Measurements from ENCODE around the gene MANF.

The MANF gene

DNA sequence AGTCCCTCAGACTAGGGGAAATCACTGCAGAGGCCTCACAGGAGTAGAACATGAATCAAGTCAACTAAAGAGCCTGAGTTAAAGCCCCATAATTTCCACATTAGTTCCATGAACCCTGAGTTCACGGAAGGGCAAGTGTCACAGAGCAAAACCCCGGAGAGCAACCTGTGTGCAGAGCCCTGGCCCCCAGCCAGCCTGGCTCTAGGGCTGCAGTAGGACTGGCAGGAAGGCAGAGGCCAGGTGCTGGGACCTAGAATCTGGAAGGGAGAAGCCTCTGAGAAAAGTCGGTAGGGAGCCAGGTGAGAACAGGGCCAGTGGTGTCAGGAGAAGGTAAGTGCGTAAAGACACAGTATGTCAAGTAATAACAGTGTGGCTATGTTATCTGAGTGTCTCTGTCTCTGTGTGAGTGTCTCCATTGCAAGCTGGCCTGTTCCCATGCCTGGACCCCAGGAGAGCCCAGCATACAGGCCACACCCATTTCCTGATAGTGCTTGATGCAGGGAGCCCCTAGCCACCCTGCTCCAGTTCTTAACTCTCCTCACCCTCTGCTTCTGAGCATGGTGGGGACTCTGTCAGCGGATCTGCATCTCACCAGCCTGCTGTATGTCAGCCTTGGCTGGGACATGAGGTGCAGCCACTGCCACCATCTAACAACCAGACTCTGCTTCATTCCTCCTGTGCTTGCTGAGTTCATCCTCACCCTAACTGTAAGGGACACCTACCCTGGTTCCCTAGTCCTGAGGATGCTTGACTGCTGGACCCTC lies 11.3 kb upstream of the MANF start:
- no peak overlapping the region for H3K4me2 ChIP-seq (ENCODE audit: low read depth, low read length, poor library complexity, severe bottlenecking)
- no peak overlapping the region for H3K27ac ChIP-seq (ENCODE audit: low read depth, low read length)
- no peaks in the 10 kb centered on the region for H3K36me3 ChIP-seq (ENCODE audit: low read length)
- TF ChIP-seq EZH2phosphoT487 (conservative IDR thresholded peaks at IDR 0.05; ENCODE audit: low read length) (no peak), CTCF (IDR thresholded peaks at IDR 0.05; ENCODE audit: insufficient read depth, low read length, poor library complexity, severe bottlenecking) (no peak)
- H3K9me3 ChIP-seq (ENCODE audit: insufficient read depth, low read length), result no peaks in the 10 kb centered on the region
- H3F3A ChIP-seq (ENCODE audit: insufficient read depth), result no peaks in the 10 kb centered on the region
- no peaks in the 10 kb centered on the region for H4K20me1 ChIP-seq (ENCODE audit: low read depth, low read length)
- H3K27me3 ChIP-seq (ENCODE audit: low read length), result no peaks in the 10 kb centered on the region
- H3K79me2 ChIP-seq (ENCODE audit: insufficient read depth, low read length), result no peaks in the 10 kb centered on the region
- H3K9me2 ChIP-seq (replicated peaks; ENCODE audit: insufficient read depth, low read length), result no peaks in the 10 kb centered on the region
- no peak overlapping the region for H3K9ac ChIP-seq (ENCODE audit: low read length)
- H3K4me3 ChIP-seq (ENCODE audit: insufficient read depth, low read length, poor library complexity, severe bottlenecking), result no peak overlapping the region
- no peak overlapping the region for H2AFZ ChIP-seq (ENCODE audit: low read depth, low read length, severe bottlenecking)

GRCh38 chr3:51374456-51374855 lies 10.6 kb upstream of the MANF start:
- Histone ChIP-seq H3K27ac (ENCODE audit: low read depth, low read length) (no peak overlapping the region), H3K27me3 (ENCODE audit: low read length) (no peaks in the 10 kb centered on the region), H3K9me2 (replicated peaks; ENCODE audit: insufficient read depth, low read length) (no peaks in the 10 kb centered on the region), H4K20me1 (ENCODE audit: low read depth, low read length) (no peaks in the 10 kb centered on the region), H3K36me3 (ENCODE audit: low read length) (no peaks in the 10 kb centered on the region), H3K79me2 (ENCODE audit: insufficient read depth, low read length) (no peaks in the 10 kb centered on the region), H3K9ac (ENCODE audit: low read length) (no peak overlapping the region), H3K4me2 (ENCODE audit: low read depth, low read length, poor library complexity, severe bottlenecking) (no peak overlapping the region), H2AFZ (ENCODE audit: low read depth, low read length, severe bottlenecking) (no peak overlapping the region), H3F3A (ENCODE audit: insufficient read depth) (no peaks in the 10 kb centered on the region), H3K9me3 (ENCODE audit: insufficient read depth, low read length) (no peaks in the 10 kb centered on the region), H3K4me3 (ENCODE audit: insufficient read depth, low read length, poor library complexity, severe bottlenecking) (no peak overlapping the region)
- TF ChIP-seq EZH2phosphoT487 (conservative IDR thresholded peaks at IDR 0.05; ENCODE audit: low read length) (no peak), CTCF (IDR thresholded peaks at IDR 0.05; ENCODE audit: insufficient read depth, low read length, poor library complexity, severe bottlenecking) (no peak)

DNA sequence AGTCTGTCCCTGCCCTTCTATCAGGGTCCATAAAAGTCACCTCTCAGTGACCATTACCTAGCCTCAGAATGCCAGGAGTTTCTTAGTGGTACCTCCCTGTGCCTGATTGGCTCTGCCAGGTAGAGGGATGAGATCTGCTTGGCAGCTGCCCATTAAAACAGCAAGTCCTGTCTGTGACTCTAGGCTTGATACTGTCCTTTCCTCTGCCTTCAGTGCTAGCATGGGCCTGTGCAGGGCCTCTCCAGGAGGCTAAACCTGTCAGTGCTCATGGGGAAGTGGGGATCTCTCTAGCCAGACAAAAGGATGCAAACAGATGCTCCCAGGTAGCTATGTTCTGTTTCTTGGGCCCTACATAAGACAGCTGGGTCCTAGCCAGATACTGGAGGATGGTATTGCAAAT lies 10.0 kb upstream of the MANF start:
- H3K9me3 ChIP-seq (ENCODE audit: insufficient read depth, low read length), result no peaks in the 10 kb centered on the region
- no peak overlapping the region for H3K9ac ChIP-seq (ENCODE audit: low read length)
- no peaks in the 10 kb centered on the region for H3F3A ChIP-seq (ENCODE audit: insufficient read depth)
- no peak overlapping the region for H3K4me2 ChIP-seq (ENCODE audit: low read depth, low read length, poor library complexity, severe bottlenecking)
- no peaks in the 10 kb centered on the region for H3K79me2 ChIP-seq (ENCODE audit: insufficient read depth, low read length)
- no peaks in the 10 kb centered on the region for H3K36me3 ChIP-seq (ENCODE audit: low read length)
- no peak overlapping the region for H2AFZ ChIP-seq (ENCODE audit: low read depth, low read length, severe bottlenecking)
- H3K27me3 ChIP-seq (ENCODE audit: low read length), result no peaks in the 10 kb centered on the region
- H3K27ac ChIP-seq (ENCODE audit: low read depth, low read length), result no peak overlapping the region
- H3K4me3 ChIP-seq (ENCODE audit: insufficient read depth, low read length, poor library complexity, severe bottlenecking), result no peak overlapping the region
- TF ChIP-seq CTCF (IDR thresholded peaks at IDR 0.05; ENCODE audit: insufficient read depth, low read length, poor library complexity, severe bottlenecking) (no peak), EZH2phosphoT487 (conservative IDR thresholded peaks at IDR 0.05; ENCODE audit: low read length) (no peak)
- H4K20me1 ChIP-seq (ENCODE audit: low read depth, low read length), result no peaks in the 10 kb centered on the region
- H3K9me2 ChIP-seq (replicated peaks; ENCODE audit: insufficient read depth, low read length), result no peaks in the 10 kb centered on the region

Measured in SU-DHL-6 (cell line).